RCC 7860 (cell line): ENCODE results near the gene TSPAN18.

Experiments
- DNase-seq: peaks from one replicate; pipeline ENCODE4 v3.0.0-alpha.2; 2015; ENCODE audit warnings: low spot score
- FAIRE-seq: peaks from 2 replicates; lab custom pipeline; 2012; peaks lifted over from hg19 to GRCh38; lab: Jason Lieb, UNC

TSPAN18 gene

GRCh38 chr11:44837661-44838060, 110.9 kb downstream of the TSPAN18 start:
- FAIRE-seq (no peak), DNase-seq (no peak)

GRCh38 chr11:44839458-44840084, 112.8 kb downstream of the TSPAN18 start:
- DNase-seq (no peak), FAIRE-seq (no peak)

DNA sequence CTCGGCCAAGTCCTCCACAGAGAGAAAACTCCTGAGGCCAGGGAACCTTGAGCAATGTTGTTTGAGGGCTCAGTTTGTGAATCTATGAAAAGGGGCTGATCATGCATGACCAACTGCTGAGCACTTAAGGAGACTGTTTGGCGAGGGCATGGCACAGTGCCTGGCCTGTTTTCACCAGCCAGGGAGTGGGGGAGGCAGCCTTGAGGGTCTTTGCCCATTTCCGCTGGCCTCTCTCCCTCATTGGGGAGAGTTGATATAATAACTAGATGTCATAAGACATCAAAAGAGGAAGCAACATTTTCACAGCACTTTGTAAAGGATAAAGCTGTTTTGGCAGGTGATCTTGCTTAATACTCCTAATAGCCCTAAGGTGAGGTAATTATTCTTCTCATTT, 113.3 kb downstream of the TSPAN18 start:
- FAIRE-seq (no peak), DNase-seq (no peak)

DNA sequence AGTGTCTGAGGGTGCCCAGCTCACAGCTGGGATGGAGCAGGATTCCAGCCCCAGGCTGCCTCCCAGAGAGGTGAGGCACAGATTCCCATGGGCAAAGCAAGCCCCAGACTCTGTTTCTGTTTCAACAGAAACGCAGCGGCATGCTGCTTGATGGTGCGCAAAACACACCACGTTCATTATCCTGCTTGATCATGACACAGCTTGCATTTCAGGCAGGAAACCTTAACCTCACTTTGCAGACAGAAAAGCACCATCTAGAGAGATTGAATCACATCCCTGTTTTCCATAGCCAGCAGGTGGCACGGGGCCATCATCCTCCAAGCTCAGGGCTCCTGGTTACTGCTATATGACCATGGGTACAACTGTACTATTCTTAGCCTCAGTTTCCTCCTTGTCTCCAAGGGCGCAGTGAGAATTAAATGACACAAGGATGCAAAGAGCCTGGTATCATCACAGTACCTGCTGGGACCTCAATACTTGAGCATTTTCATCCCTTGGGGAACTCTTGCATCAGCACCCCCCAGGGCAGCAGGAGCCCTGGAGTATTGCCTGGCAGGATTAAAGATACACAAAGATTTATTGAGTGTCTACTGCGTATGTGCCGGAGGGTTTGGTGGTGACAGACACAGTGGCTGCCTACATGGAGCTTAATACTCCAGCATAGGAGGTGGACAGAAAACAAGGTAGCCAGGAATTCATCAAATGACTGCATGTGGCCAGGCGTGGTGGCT, 113.9 kb downstream of the TSPAN18 start:
- no peak for DNase-seq
- FAIRE-seq, result no peak

- no peak for FAIRE-seq
- no peak for DNase-seq
Observed at GRCh38 chr11:44842220-44842619, 115.5 kb downstream of the TSPAN18 start.

DNA sequence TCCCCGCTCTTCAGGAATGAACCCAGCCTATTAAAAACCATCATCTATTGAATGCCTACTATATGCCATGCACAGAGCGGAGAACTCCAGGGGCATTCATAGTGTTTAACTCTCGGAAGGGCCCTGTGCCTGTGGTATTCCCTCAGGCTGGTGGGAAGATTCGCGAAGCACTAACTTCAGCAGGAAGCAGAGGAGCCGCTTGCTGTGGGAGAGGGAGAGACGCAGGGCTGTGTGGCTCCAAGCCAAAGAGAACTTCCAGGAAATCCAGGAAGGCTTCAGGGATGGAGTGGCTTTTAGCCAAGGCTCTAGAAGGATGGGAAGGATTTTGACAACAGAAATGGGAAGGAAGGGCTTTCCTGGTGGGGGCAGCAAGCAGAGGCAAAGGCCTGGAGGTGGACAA, 120.1 kb downstream of the TSPAN18 start:
- FAIRE-seq (no peak), DNase-seq (no peak)

DNA sequence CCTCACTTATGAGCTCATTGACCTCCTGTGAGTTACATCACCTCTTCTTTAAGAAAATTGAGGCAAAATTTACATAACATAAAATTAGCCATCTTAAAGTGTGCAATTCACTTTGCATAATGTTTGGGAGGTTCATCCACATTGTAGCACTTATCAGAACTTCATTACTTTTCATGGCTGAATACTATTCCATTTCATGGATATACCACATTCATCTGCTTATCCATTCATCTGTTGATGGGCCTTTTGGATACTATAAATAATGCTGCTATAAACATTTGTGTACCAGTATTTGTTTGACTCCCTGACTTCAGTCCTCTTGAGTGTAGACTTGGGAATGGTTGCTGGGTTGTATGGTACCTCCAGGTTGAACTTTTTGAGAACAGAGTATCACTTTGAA, 120.6 kb downstream of the TSPAN18 start:
- FAIRE-seq, result no peak
- no peak for DNase-seq

DNA sequence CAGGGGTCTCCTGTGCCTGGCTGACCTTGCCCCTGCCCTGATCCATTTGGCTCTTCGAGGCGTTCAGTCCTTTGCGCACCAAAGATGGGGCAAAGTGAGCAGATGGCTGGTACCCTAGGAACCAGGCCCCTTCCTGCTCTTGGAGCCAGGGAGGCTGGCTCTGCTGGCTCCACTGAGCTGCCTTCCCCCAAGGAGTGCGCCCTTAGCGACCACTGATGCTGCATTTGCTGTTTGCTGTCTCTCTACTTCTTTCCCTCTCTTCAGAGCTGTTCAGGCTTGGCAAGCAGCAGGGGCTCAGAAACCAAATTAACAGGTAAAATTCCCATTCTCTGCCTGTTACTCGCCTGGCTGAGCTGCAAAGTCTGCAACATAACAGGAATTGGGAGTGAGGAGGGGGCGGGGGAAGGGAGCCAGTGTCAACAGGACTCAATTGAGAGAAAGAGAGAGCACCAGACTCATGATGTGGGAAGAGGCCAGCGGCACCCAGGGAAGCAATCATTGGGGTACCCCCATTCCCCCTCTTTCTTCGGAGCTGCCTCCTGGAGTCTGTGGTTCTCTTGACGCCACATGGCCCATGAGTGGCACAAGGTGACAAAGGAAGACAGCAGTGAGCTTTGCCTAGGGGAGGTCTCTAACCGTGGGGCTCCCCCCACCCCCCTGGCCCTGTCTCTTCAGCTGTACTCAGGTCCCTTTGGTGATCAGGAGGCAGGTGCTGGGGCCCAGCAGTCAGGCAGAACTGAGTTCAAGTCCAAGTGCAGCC, 121.6 kb downstream of the TSPAN18 start:
- FAIRE-seq, result no peak
- DNase-seq, result no peak

GRCh38 chr11:44848963-44849350, 122.2 kb downstream of the TSPAN18 start:
- DNase-seq (no peak), FAIRE-seq (no peak)

- DNase-seq (no peak), FAIRE-seq (no peak)
Observed at GRCh38 chr11:44849424-44849823, 122.7 kb downstream of the TSPAN18 start.

GRCh38 chr11:44849922-44850321, 123.2 kb downstream of the TSPAN18 start:
- DNase-seq (no peak), FAIRE-seq (no peak)

DNA sequence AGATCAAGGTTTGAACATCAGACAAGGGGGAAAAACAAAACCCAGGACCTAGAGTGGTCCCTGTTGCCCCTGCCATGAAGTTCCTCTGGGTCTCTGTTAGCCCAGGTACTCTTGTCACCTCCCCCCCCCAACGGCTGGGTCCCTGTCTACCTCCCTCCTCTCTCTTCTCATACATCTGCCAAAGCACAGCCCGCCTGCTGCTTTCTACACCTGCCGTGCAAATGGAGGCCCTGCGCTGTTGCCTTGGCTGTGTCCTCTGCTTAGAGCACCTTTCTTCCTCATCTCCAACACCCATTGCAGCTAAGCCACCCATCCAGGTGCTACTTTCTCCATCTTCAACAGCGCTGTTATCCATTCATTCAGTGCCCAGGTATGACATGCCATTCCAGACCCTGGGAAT, 124.7 kb downstream of the TSPAN18 start:
- no peak for FAIRE-seq

DNA sequence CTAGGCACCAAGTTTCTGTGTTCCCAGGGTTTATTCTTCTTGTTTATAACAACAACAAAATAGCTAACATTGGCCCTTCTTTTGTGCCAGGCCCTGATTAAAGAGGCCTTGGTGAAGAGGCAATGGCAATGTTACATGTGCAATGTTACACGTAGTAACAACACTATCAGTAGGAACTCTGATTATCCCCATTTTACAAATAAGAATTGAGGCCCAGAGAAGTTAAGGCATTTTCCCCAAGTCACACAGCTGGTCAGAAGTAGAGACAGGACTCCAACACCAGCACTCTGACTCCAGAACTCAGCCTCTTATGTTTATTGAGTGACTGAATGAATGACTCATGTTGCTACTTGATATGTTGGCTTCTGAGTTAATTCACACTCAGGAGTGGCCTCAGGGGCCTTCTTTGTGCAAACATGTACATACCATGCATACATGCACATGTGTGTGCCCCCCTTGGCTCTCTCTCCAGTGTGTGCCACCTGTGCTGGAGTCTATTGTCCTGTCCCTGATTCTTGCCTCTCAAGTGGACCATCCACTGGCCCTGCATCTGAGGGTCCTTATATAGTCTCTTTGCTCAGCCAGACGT, 125.5 kb downstream of the TSPAN18 start:
- FAIRE-seq (no peak), DNase-seq (no peak)

More for the DNA sequence above, 124.7 kb downstream of the TSPAN18 start:
- DNase-seq, result no peak

DNA sequence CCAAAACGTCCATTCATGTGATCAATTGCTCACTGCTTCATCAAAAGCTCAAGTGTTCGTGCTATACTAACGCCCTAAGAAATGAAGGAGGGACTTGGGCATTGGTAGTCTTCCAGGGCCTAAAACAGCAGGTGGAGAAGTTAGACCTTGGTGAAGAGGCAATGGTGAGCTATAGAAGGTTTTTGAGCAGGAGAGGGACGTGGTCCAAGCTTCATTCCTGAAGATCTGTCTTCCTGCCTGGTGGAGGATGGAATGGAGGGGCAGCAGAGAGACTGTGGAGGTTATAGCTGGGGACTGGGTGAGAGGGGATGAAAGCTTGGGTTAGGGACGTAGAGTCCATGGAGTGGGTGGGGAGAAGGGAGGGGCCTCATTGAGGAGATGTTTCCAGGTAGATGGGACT, 126.2 kb downstream of the TSPAN18 start:
- DNase-seq (no peak), FAIRE-seq (no peak)

GRCh38 chr11:44853666-44854065, 126.9 kb downstream of the TSPAN18 start:
- FAIRE-seq, result no peak
- no peak for DNase-seq

DNA sequence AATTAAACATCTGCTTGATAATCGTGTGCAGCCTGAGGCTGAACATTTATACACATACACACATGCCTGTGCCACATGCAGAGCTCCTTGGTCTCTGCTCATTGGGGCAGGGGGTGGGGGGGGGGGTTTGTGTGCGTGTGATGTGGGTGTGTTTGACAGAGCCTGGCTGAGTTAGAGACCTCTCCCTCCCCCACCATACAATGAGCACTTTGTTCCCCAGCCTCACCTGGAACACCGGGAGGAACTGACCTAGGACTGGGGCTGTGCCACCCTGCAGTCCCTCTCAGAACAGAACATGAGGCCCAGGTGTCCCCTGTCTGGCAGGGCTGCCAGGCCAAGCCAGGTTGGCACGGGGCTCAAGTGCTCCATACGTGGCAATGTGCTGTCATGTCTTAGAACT, 127.3 kb downstream of the TSPAN18 start:
- no peak for DNase-seq
- no peak for FAIRE-seq

GRCh38 chr11:44854741-44855492, 128.2 kb downstream of the TSPAN18 start:
- FAIRE-seq, result no peak

GRCh38 chr11:44855493-44855849, 128.7 kb downstream of the TSPAN18 start:
- FAIRE-seq, result no peak

More at GRCh38 chr11:44854741-44855492, 128.2 kb downstream of the TSPAN18 start:
- no peak for DNase-seq

GRCh38 chr11:44857490-44858090, 130.8 kb downstream of the TSPAN18 start:
- DNase-seq (no peak), FAIRE-seq (no peak)

More at GRCh38 chr11:44855493-44855849, 128.7 kb downstream of the TSPAN18 start:
- DNase-seq, result no peak

DNA sequence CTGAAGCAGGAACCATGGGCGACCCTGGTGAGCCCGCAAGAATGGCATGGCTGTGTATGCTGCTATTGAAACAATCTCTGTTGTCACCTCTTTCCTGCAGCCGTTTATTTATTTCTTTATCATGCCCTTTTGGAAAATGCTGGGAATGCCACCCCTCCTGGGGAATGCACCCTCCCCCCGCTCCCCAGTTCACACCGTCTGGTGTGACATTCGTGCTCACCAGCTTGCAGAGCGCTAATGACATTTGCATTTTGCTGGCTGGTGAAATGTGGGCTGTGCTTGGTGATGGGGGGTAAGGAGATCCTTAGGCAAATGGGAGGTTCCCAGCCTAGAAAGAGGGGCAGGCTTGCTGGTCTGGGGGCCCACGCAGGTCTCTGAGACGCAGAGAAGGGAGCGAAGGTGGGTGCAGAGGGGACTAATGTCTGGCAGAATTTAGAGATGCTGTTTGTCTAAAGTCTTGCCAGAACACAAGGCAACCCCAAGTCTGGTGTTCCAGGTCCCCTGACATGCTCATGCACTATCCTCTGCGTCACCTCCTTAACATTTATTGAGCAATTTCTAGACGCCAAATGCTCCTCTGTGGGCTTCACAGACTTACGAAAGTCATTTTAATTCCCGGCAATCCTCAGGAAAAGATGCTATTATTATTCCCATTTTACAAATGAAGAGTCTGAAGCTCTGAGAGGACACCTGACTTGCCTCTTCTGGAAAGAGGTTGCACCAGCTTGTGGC, 132.2 kb downstream of the TSPAN18 start:
- no peak for DNase-seq
- FAIRE-seq, result no peak
